ENCODE data around the gene LATS2. TPM values are rescaled to one million over a fixed set of nuclear protein-coding genes. Genes with fewer than 3 reads are reported as not detected.

Gene LATS2
- total and polyA plus RNA-seq, 8 donors = 3.4 to 21.4 (median 7.7) TPM

- Histone ChIP-seq H3K27me3 (no peaks in the 10 kb centered on the region), H3K9me3 (no peaks in the 10 kb centered on the region), H3K27ac (no peak overlapping the region), H3K4me1 (no peaks in the 10 kb centered on the region), H3K36me3 (peaks cover 47 to 95% (median 87%) of the 10 kb centered on the region in 4 donors), H3K4me3 (no peak overlapping the region)
- TF ChIP-seq POLR2AphosphoS5 (IDR thresholded peaks at IDR 0.05) (no peak), CTCF (IDR thresholded peaks at IDR 0.05) (no peak), POLR2A (IDR thresholded peaks at IDR 0.05) (no peak), EP300 (IDR thresholded peaks at IDR 0.05) (no peak)
- WGBS, 5 donors = 76 to 86% (median 81%) methylated on average over 5 of the region's 5 CpGs
- intact Hi-C loops (cut with DNase I; ENCODE audit: low total_unique reads) = no loop called here
- DNase-seq = no peak
Measured at GRCh38 chr13:20980430-20980829, 81.0 kb downstream of the LATS2 start.

- intact Hi-C loops (cut with DNase I; ENCODE audit: low total_unique reads) = no loop called here
- Histone ChIP-seq H3K9me3 (no peaks in the 10 kb centered on the region), H3K4me1 (no peaks in the 10 kb centered on the region), H3K27ac (no peak overlapping the region), H3K27me3 (no peaks in the 10 kb centered on the region), H3K4me3 (no peak overlapping the region), H3K36me3 (peaks cover 47 to 99% (median 97%) of the 10 kb centered on the region in 4 donors)
- no peak for TF ChIP-seq EP300 (IDR thresholded peaks at IDR 0.05)
- TF ChIP-seq POLR2AphosphoS5 (IDR thresholded peaks at IDR 0.05) = no peak
- no peak for TF ChIP-seq CTCF (IDR thresholded peaks at IDR 0.05)
- TF ChIP-seq POLR2A (IDR thresholded peaks at IDR 0.05) = no peak
- no peak for DNase-seq
- 83 to 93% (median 86%) methylated on average over 2 of the region's 2 CpGs for WGBS, 5 donors
Measured at GRCh38 chr13:20977394-20977793, 84.0 kb downstream of the LATS2 start.

DNA sequence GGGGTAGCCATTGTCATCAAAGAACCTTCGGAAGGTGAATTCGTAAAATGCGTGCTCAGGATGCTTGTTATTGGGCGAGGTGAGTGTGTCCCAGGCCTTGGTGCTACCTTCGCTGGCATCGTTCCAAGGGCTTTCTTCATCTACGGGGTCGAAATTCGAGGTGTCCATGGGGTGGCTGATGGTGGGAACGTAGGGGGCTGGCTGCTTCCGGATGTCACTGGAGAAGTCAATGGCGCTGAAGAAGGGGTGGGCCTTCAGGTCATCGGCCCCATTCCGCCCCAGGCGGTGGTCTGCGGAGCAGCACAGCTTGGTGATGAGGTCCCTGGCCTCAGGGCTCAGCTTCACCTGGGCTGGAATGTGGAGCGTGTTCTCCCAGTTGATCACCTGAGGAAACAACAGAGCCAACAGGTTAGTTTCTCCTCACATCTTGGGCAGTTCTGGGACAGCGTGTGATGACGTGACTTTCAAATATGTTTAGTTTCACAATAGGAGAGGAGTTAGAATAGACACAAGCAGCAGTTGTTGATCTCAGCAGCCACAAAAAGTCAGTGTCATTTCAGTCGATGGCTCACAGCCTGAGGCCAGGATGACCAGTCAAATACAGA is 86.3 kb downstream of the LATS2 start:
- no peaks in the 10 kb centered on the region for H3K9me3 ChIP-seq
- H3K4me3 ChIP-seq = no peak overlapping the region
- H3K27ac ChIP-seq = no peak overlapping the region
- TF ChIP-seq EP300 (IDR thresholded peaks at IDR 0.05) (no peak), POLR2AphosphoS5 (IDR thresholded peaks at IDR 0.05) (no peak)
- intact Hi-C loops (cut with DNase I; ENCODE audit: low total_unique reads) = no loop called here
- peaks cover 27 to 80% (median 77%) of the 10 kb centered on the region in 4 donors for H3K36me3 ChIP-seq
- DNase-seq = no peak
- H3K27me3 ChIP-seq = no peaks in the 10 kb centered on the region
- H3K4me1 ChIP-seq = no peaks in the 10 kb centered on the region
- 92 to 97% (median 96%) methylated on average over 20 of the region's 20 CpGs for WGBS, 5 donors

- TF ChIP-seq POLR2A (IDR thresholded peaks at IDR 0.05) (no peak), EP300 (IDR thresholded peaks at IDR 0.05) (no peak), CTCF (IDR thresholded peaks at IDR 0.05) (no peak), POLR2AphosphoS5 (IDR thresholded peaks at IDR 0.05) (no peak)
- DNase-seq = no peak
Measured at GRCh38 chr13:20973886-20974425, 87.4 kb downstream of the LATS2 start.

GRCh38 chr13:20972731-20973130 is 88.7 kb downstream of the LATS2 start:
- Histone ChIP-seq H3K9me3 (no peaks in the 10 kb centered on the region), H3K27me3 (no peaks in the 10 kb centered on the region), H3K36me3 (peaks cover 14 to 56% (median 53%) of the 10 kb centered on the region in 4 donors), H3K4me1 (no peaks in the 10 kb centered on the region), H3K27ac (no peak overlapping the region), H3K4me3 (no peak overlapping the region)
- TF ChIP-seq POLR2A (IDR thresholded peaks at IDR 0.05) = no peak
- no peak for TF ChIP-seq CTCF (IDR thresholded peaks at IDR 0.05)
- no peak for TF ChIP-seq POLR2AphosphoS5 (IDR thresholded peaks at IDR 0.05)
- no peak for TF ChIP-seq EP300 (IDR thresholded peaks at IDR 0.05)
- intact Hi-C loops (cut with DNase I; ENCODE audit: low total_unique reads) = no loop called here
- no peak for DNase-seq
- WGBS, 5 donors = 91 to 96% (median 95%) methylated on average over 2 of the region's 2 CpGs

More at GRCh38 chr13:20973886-20974425, 87.4 kb downstream of the LATS2 start:
- intact Hi-C loops (cut with DNase I; ENCODE audit: low total_unique reads) = no loop called here
- peaks cover 18 to 68% (median 65%) of the 10 kb centered on the region in 4 donors for H3K36me3 ChIP-seq
- no peaks in the 10 kb centered on the region for H3K27me3 ChIP-seq
- WGBS, 5 donors = 89 to 95% (median 94%) methylated on average over 8 of the region's 8 CpGs
- H3K4me1 ChIP-seq = no peaks in the 10 kb centered on the region
- no peak overlapping the region for H3K4me3 ChIP-seq
- H3K27ac ChIP-seq = no peak overlapping the region
- H3K9me3 ChIP-seq = no peaks in the 10 kb centered on the region
